ENCODE measurements around the gene IL36RN. TPM values are rescaled to one million over a fixed set of nuclear protein-coding genes. Genes with fewer than 3 reads are reported as not detected.

The IL36RN gene
- polyA plus RNA-seq, 2 of the 4 experiments (the other 2 are of a cell fraction): not detected

GRCh38 chr2:113112871-113113270 lies 53.9 kb downstream of the IL36RN start:
- DNase-seq (ENCODE audit: low read depth in 1 of 2, low spot score in 1 of 2): no peak
- TF ChIP-seq HDAC2 (IDR thresholded peaks at IDR 0.05) (no peak), FOXS1 (CRISPR knock-in tag; IDR thresholded peaks at IDR 0.05) (no peak), MAFK (IDR thresholded peaks at IDR 0.05; ENCODE audit: partially characterized antibody) (no peak), HOXB13 (CRISPR knock-in tag; IDR thresholded peaks at IDR 0.05; ENCODE audit: low read depth) (no peak), CBX2 (IDR thresholded peaks at IDR 0.05; ENCODE audit: borderline replicate concordance, low read depth) (no peak), FOSL2 (IDR thresholded peaks at IDR 0.05) (no peak), FOSL2 (CRISPR knock-in tag; IDR thresholded peaks at IDR 0.05) (no peak), PBX3 (IDR thresholded peaks at IDR 0.05) (no peak), EHF (CRISPR knock-in tag; IDR thresholded peaks at IDR 0.05) (no peak), KDM1A (IDR thresholded peaks at IDR 0.05; ENCODE audit: low read depth) (no peak), JUN (IDR thresholded peaks at IDR 0.05) (no peak), CEBPB (IDR thresholded peaks at IDR 0.05) (no peak), RARB (CRISPR knock-in tag; IDR thresholded peaks at IDR 0.05) (no peak), HOXA7 (CRISPR knock-in tag; IDR thresholded peaks at IDR 0.05) (no peak), RFX5 (IDR thresholded peaks at IDR 0.05) (no peak), TFCP2L1 (CRISPR knock-in tag; IDR thresholded peaks at IDR 0.05) (no peak), ZSCAN20 (CRISPR knock-in tag; IDR thresholded peaks at IDR 0.05) (no peak), ZC3H11A (IDR thresholded peaks at IDR 0.05) (no peak), ESRRA (IDR thresholded peaks at IDR 0.05; ENCODE audit: borderline replicate concordance, low read length) (no peak)
- TF ChIP-seq, protein P1, sequence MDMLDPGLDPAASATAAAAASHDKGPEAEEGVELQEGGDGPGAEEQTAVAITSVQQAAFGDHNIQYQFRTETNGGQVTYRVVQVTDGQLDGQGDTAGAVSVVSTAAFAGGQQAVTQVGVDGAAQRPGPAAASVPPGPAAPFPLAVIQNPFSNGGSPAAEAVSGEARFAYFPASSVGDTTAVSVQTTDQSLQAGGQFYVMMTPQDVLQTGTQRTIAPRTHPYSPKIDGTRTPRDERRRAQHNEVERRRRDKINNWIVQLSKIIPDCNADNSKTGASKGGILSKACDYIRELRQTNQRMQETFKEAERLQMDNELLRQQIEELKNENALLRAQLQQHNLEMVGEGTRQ (IDR thresholded peaks at IDR 0.05): no peak
- TF ChIP-seq, protein P2, sequence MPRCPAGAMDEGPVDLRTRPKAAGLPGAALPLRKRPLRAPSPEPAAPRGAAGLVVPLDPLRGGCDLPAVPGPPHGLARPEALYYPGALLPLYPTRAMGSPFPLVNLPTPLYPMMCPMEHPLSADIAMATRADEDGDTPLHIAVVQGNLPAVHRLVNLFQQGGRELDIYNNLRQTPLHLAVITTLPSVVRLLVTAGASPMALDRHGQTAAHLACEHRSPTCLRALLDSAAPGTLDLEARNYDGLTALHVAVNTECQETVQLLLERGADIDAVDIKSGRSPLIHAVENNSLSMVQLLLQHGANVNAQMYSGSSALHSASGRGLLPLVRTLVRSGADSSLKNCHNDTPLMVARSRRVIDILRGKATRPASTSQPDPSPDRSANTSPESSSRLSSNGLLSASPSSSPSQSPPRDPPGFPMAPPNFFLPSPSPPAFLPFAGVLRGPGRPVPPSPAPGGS (IDR thresholded peaks at IDR 0.05): no peak
- H3K4me3 ChIP-seq: no peak overlapping the region
- no peak overlapping the region for H3K4me2 ChIP-seq
- no peaks in the 10 kb centered on the region for H3K4me1 ChIP-seq
- no peak overlapping the region for H3K27ac ChIP-seq
- POLR2A ChIA-PET: no interaction called here
- FAIRE-seq: no peak
- CTCF ChIA-PET: interaction anchor here (0.7 to 7.1 kb wide), 4 partner anchors 9 to 277 kb away, joined by 3 to 49 read pairs (median 5); no protein-coding TSS in a partner anchor
- 69% methylated on average over 6 of the region's 6 CpGs for WGBS (ENCODE audit: missing lambda C conversion rate)
- no peak for ATAC-seq
- H3K9me3 ChIP-seq: no peaks in the 10 kb centered on the region

DNA sequence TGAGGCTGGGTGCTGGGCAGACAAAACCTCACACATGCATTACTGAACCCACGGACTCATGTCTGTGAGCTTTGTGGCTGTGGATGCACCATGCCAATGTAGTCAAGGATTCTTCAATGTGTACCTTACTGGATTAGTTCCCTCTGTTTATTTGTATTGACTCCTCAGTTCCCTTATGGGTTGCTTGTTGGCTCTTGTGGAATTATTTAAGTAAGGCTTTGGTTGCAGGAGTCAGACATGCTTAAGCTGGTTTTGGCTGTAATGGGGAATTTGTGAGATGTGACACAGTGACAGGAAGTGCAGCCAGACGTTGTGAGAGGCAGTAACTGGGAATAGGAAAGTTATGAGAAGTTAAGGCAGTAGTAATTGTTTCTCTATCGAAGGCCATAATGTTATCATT lies 54.8 kb downstream of the IL36RN start:
- no peak overlapping the region for H3K4me2 ChIP-seq
- CTCF ChIA-PET: interaction anchor here (0.9 to 7.1 kb wide), 5 partner anchors 8 to 85 kb away, joined by 3 to 49 read pairs (median 5); no protein-coding TSS in a partner anchor
- no peak overlapping the region for H3K27ac ChIP-seq
- 14% methylated on average over 3 of the region's 3 CpGs for WGBS (ENCODE audit: missing lambda C conversion rate)
- no peak for FAIRE-seq
- H3K4me1 ChIP-seq: no peaks in the 10 kb centered on the region
- no peaks in the 10 kb centered on the region for H3K9me3 ChIP-seq
- POLR2A ChIA-PET: no interaction called here
- no peak for ATAC-seq
- DNase-seq (ENCODE audit: low read depth in 1 of 2, low spot score in 1 of 2): no peak
- H3K4me3 ChIP-seq: no peak overlapping the region
- no peak for TF ChIP-seq FOXS1 (CRISPR knock-in tag; IDR thresholded peaks at IDR 0.05)
- TF ChIP-seq, protein P1 (IDR thresholded peaks at IDR 0.05): no peak
- TF ChIP-seq PHF8 (IDR thresholded peaks at IDR 0.05; ENCODE audit: borderline replicate concordance, low read depth): no peak
- TF ChIP-seq CBX2 (IDR thresholded peaks at IDR 0.05; ENCODE audit: borderline replicate concordance, low read depth): no peak
- TF ChIP-seq, protein P3, sequence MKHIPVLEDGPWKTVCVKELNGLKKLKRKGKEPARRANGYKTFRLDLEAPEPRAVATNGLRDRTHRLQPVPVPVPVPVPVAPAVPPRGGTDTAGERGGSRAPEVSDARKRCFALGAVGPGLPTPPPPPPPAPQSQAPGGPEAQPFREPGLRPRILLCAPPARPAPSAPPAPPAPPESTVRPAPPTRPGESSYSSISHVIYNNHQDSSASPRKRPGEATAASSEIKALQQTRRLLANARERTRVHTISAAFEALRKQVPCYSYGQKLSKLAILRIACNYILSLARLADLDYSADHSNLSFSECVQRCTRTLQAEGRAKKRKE (CRISPR knock-in tag; IDR thresholded peaks at IDR 0.05; ENCODE audit: low read depth): no peak
- no peak for TF ChIP-seq REST (IDR thresholded peaks at IDR 0.05)
- TF ChIP-seq EP300 (IDR thresholded peaks at IDR 0.05): no peak
- no peak for TF ChIP-seq FOSL2 (IDR thresholded peaks at IDR 0.05)
- TF ChIP-seq FOSL2 (CRISPR knock-in tag; IDR thresholded peaks at IDR 0.05): no peak
- TF ChIP-seq CEBPB (IDR thresholded peaks at IDR 0.05): no peak
- TF ChIP-seq NPAS2 (CRISPR knock-in tag; IDR thresholded peaks at IDR 0.05; ENCODE audit: borderline replicate concordance): no peak
- no peak for TF ChIP-seq POLR2AphosphoS2 (conservative IDR thresholded peaks at IDR 0.05; ENCODE audit: low read length)
- no peak for TF ChIP-seq CHD2 (IDR thresholded peaks at IDR 0.05; ENCODE audit: low read length, partially characterized antibody)
- TF ChIP-seq TP53 (CRISPR knock-in tag; IDR thresholded peaks at IDR 0.05): no peak

All from A549 (cell line).